NT2/D1 (cell line): ENCODE data around the gene C2orf78.

Experiments
- SUZ12 ChIP-seq: IDR thresholded peaks from 2 replicates; pipeline ENCODE4 v1.6.1; 2011; ENCODE audit not compliant: insufficient read length, insufficient read depth; ENCODE audit errors: extremely low read depth
- ZNF274 ChIP-seq: IDR thresholded peaks from 2 replicates; pipeline ENCODE4 v1.6.1; 2011; ENCODE audit warnings: mild to moderate bottlenecking, low read depth, low read length

GRCh38 chr2:73766349-73766748, 17.6 kb upstream of the C2orf78 start:
- TF ChIP-seq ZNF274 (no peak), SUZ12 (no peak)
